CD14-positive monocyte (primary cell): Measurements from ENCODE around the gene FCN2. TPM values are rescaled to one million over a fixed set of nuclear protein-coding genes. Genes with fewer than 3 reads are reported as not detected.

Experiments used
- DNase-seq, 3 donors: peaks; one replicate each; pipeline ENCODE4 v3.0.0-alpha.2; 2011 to 2022
- H2AFZ ChIP-seq: 2 replicates; pipeline ENCODE4 v1.6.0; 2012; ENCODE audit warnings: mild to moderate bottlenecking, low read depth, low read length, inconsistent platforms; ENCODE audit not compliant: insufficient read depth, poor library complexity, severe bottlenecking
- H3K27ac ChIP-seq, 2 donors: 1 replicate in 1 of 2; 2 replicates in 1 of 2; pipeline ENCODE4 v1.5.1; 2012 to 2013; ENCODE audit warnings: low read length in 2 of 2, control low read depth in 1 of 2, inconsistent platforms in 1 of 2, low read depth in 1 of 2, mild to moderate bottlenecking in 1 of 2
- H3K27me3 ChIP-seq, 2 donors: one replicate each; pipeline versions ENCODE4 v1.6.0 to v1.6.1; 2011 to 2013; ENCODE audit warnings: low read length in 2 of 2; ENCODE audit not compliant: control insufficient read depth in 2 of 2, insufficient read depth in 2 of 2
- H3K36me3 ChIP-seq, 2 donors: replicated peaks in 1 of 2; 1 replicate in 1 of 2; 2 replicates in 1 of 2; pipeline versions ENCODE4 v1.5.1 to v1.6.1; 2012 to 2013; ENCODE audit warnings: low read length in 2 of 2, control low read depth in 1 of 2, inconsistent platforms in 1 of 2, mild to moderate bottlenecking in 1 of 2; ENCODE audit not compliant: insufficient read depth in 2 of 2, control insufficient read depth in 1 of 2
- H3K4me1 ChIP-seq, 2 donors: 1 replicate in 1 of 2; 2 replicates in 1 of 2; pipeline versions ENCODE4 v1.5.1 to v1.6.1; 2012 to 2013; ENCODE audit warnings: low read length in 2 of 2, control low read depth in 1 of 2, inconsistent platforms in 1 of 2, mild to moderate bottlenecking in 1 of 2, moderate library complexity in 1 of 2; ENCODE audit not compliant: insufficient read depth in 2 of 2, control insufficient read depth in 1 of 2
- H3K4me2 ChIP-seq: replicated peaks from 2 replicates; pipeline ENCODE3; 2012; ENCODE audit warnings: low read length, moderate library complexity, mild to moderate bottlenecking; ENCODE audit not compliant: poor library complexity, severe bottlenecking; ENCODE audit errors: extremely low read depth
- H3K4me3 ChIP-seq, 3 experiments: fragments of 200-600 bp in 1 of 3; sonication (generic) in 1 of 3; replicated peaks in 1 of 3; 1 replicate in 2 of 3; 2 replicates in 1 of 3; pipeline ENCODE4 v1.5.1; 2011 to 2013; ENCODE audit warnings: low read length in 3 of 3, mild to moderate bottlenecking in 3 of 3, control low read depth in 2 of 3, low read depth in 2 of 3, inconsistent platforms in 1 of 3, moderate library complexity in 1 of 3
- H3K79me2 ChIP-seq: 2 replicates; pipeline ENCODE4 v1.6.0; 2012; ENCODE audit warnings: mild to moderate bottlenecking, control low read depth, inconsistent platforms, low read length, moderate library complexity; ENCODE audit not compliant: insufficient read depth
- H3K9ac ChIP-seq: 2 replicates; pipeline ENCODE4 v1.6.0; 2017; ENCODE audit warnings: low read length, mild to moderate bottlenecking; ENCODE audit not compliant: insufficient read depth, poor library complexity, severe bottlenecking
- H3K9me3 ChIP-seq, 2 donors: replicated peaks in 1 of 2; 1 replicate in 1 of 2; 2 replicates in 1 of 2; pipeline versions ENCODE4 v1.5.1 to v1.6.1; 2012 to 2013; ENCODE audit warnings: low read length in 2 of 2, control low read depth in 1 of 2; ENCODE audit not compliant: control insufficient read depth in 1 of 2, insufficient read depth in 1 of 2
- H4K20me1 ChIP-seq: 2 replicates; pipeline ENCODE4 v1.6.0; 2012; ENCODE audit warnings: mild to moderate bottlenecking, low read length, control low read depth, moderate library complexity; ENCODE audit not compliant: insufficient read depth
- H3K27ac Mint-ChIP-seq, 7 donors: one replicate each; pipeline ENCODE4 v1.8.0; 2020; ENCODE audit warnings: mild to moderate bottlenecking in 7 of 7, mixed read lengths in 7 of 7, moderate library complexity in 6 of 7, inconsistent platforms in 2 of 7
- H3K27me3 Mint-ChIP-seq, 3 donors: one replicate each; pipeline ENCODE4 v1.8.0; 2021 to 2022; ENCODE audit warnings: low read depth in 3 of 3, mild to moderate bottlenecking in 3 of 3, mixed read lengths in 3 of 3, moderate library complexity in 3 of 3, inconsistent platforms in 1 of 3
- H3K36me3 Mint-ChIP-seq, 2 donors: one replicate each; pipeline ENCODE4 v1.8.0; 2020; ENCODE audit warnings: mixed read lengths in 2 of 2, inconsistent platforms in 1 of 2, mild to moderate bottlenecking in 1 of 2
- H3K4me1 Mint-ChIP-seq: one replicate; pipeline ENCODE4 v1.8.0; 2020; ENCODE audit warnings: mild to moderate bottlenecking, mixed read lengths
- H3K4me3 Mint-ChIP-seq, 2 donors: one replicate each; pipeline ENCODE4 v1.8.0; 2020; ENCODE audit warnings: mild to moderate bottlenecking in 2 of 2, mixed read lengths in 2 of 2, moderate library complexity in 1 of 2
- H3K9me3 Mint-ChIP-seq, 7 donors: one replicate each; pipeline ENCODE4 v1.8.0; 2020 to 2022; ENCODE audit warnings: mixed read lengths in 7 of 7, mild to moderate bottlenecking in 6 of 7, moderate library complexity in 6 of 7, inconsistent platforms in 2 of 7
- CTCF ChIP-seq: fragments of 200-600 bp; IDR thresholded peaks from one replicate; pipeline ENCODE4 v1.8.0; 2022; ENCODE audit warnings: antibody characterized with exemption, mild to moderate bottlenecking
- WGBS: methylation state at CpG from one replicate; pipeline ENCODE4 v1.1.5; 2013; ENCODE audit warnings: missing lambda C conversion rate; ENCODE audit not compliant: insufficient coverage; 5-methylcytosine and 5-hydroxymethylcytosine counted together
- intact Hi-C, 2 donors: fragments of 100-400 bp; cut with micrococcal nuclease; formaldehyde crosslinking; loops; one replicate each; pipeline versions ENCODE4 v1.15.0 to v1.15.1; 2023
- polyA plus RNA-seq, 3 donors: library from polyadenylated mRNA; depleted of rRNA in 1 of 3; unstranded in 2 of 3; stranded (reverse) in 1 of 3; fragments of 300-500 nt in 2 of 3; fragments of >200 nt in 1 of 3; fragmentation: Illumina TruSeq in 2 of 3; gene quantifications; 1 replicate in 2 of 3; 2 replicates in 1 of 3; pipeline ENCODE4 v1.2.3, GENCODE V29; 2012 to 2021

Gene FCN2
- polyA plus RNA-seq, 3 donors: not detected

GRCh38 chr9:134885679-134886412 is 5.2 kb downstream of the FCN2 start:
- 96% methylated on average over 24 of the region's 24 CpGs for WGBS
- no peaks in the 10 kb centered on the region for H3K79me2 ChIP-seq
- no peaks in the 10 kb centered on the region for H3K36me3 ChIP-seq
- no peak for TF ChIP-seq CTCF
- Mint-ChIP-seq H3K27me3 (peaks cover 16 to 39% (median 26%) of the 10 kb centered on the region in 3 donors), H3K36me3 (no peaks in the 10 kb centered on the region), H3K27ac (no peak overlapping the region), H3K4me3 (no peak overlapping the region), H3K4me1 (peaks cover 12% of the 10 kb centered on the region), H3K9me3 (peaks cover 0 to 2% (median 0%) of the 10 kb centered on the region in 7 donors)
- H3K27ac ChIP-seq: no peak overlapping the region
- no peaks in the 10 kb centered on the region for H4K20me1 ChIP-seq
- no peak overlapping the region for H3K9ac ChIP-seq
- no peaks in the 10 kb centered on the region for H3K9me3 ChIP-seq
- no peak overlapping the region for H3K4me2 ChIP-seq
- H3K27me3 ChIP-seq: peaks cover 0 to 11% of the 10 kb centered on the region in 2 donors
- H2AFZ ChIP-seq: no peak overlapping the region
- intact Hi-C loops: no loop called here
- H3K4me3 ChIP-seq: no peak overlapping the region
- DNase-seq: peak in 1 of 3 donors; percentile 1
- peaks cover 16 to 22% of the 10 kb centered on the region in 2 donors for H3K4me1 ChIP-seq

GRCh38 chr9:134886413-134886913 is 5.9 kb downstream of the FCN2 start:
- Histone ChIP-seq H3K9me3 (no peaks in the 10 kb centered on the region), H2AFZ (no peak overlapping the region), H3K4me2 (no peak overlapping the region), H3K27me3 (peaks cover 0 to 7% of the 10 kb centered on the region in 2 donors), H4K20me1 (no peaks in the 10 kb centered on the region), H3K27ac (no peak overlapping the region), H3K79me2 (no peaks in the 10 kb centered on the region), H3K9ac (no peak overlapping the region), H3K36me3 (no peaks in the 10 kb centered on the region), H3K4me1 (peaks cover 22 to 28% of the 10 kb centered on the region in 2 donors), H3K4me3 (no peak overlapping the region)
- peaks cover 19 to 37% (median 22%) of the 10 kb centered on the region in 3 donors for H3K27me3 Mint-ChIP-seq
- peaks cover 18% of the 10 kb centered on the region for H3K4me1 Mint-ChIP-seq
- no peaks in the 10 kb centered on the region for H3K36me3 Mint-ChIP-seq
- no peak for TF ChIP-seq CTCF
- no peak overlapping the region for H3K27ac Mint-ChIP-seq
- no peak overlapping the region for H3K4me3 Mint-ChIP-seq
- WGBS: 96% methylated on average over 4 of the region's 11 CpGs
- peak in 1 of 3 donors; percentile 0 for DNase-seq
- intact Hi-C loops: no loop called here
- H3K9me3 Mint-ChIP-seq: peaks cover 0 to 2% (median 0%) of the 10 kb centered on the region in 7 donors
